ENCODE data around the gene EPN3.

The EPN3 gene

GRCh38 chr17:50535407-50535806 lies 2.9 kb downstream of the EPN3 start:
- no peak for DNase-seq

- DNase-seq, result no peak
Observed at GRCh38 chr17:50536683-50537646, 4.4 kb downstream of the EPN3 start.

- no peak for DNase-seq
Observed at GRCh38 chr17:50537721-50538548, 5.4 kb downstream of the EPN3 start.

GRCh38 chr17:50538549-50539410 lies 6.2 kb downstream of the EPN3 start:
- DNase-seq, result no peak

GRCh38 chr17:50539762-50540559 lies 7.4 kb downstream of the EPN3 start:
- DNase-seq, result no peak

GRCh38 chr17:50540560-50541401 lies 8.2 kb downstream of the EPN3 start:
- no peak for DNase-seq

GRCh38 chr17:50541402-50541715 lies 8.8 kb downstream of the EPN3 start:
- no peak for DNase-seq

- peak; percentile 47 to 71 for DNase-seq
Observed at GRCh38 chr17:50541716-50542688, 9.5 kb downstream of the EPN3 start.

GRCh38 chr17:50542795-50543774 lies 10.6 kb downstream of the EPN3 start:
- no peak for DNase-seq

GRCh38 chr17:50544516-50544915 lies 12.0 kb downstream of the EPN3 start:
- no peak for DNase-seq

- DNase-seq, result no peak
Observed at GRCh38 chr17:50545311-50545710, 12.8 kb downstream of the EPN3 start.

GRCh38 chr17:50546701-50547034 lies 14.1 kb downstream of the EPN3 start:
- no peak for DNase-seq

GRCh38 chr17:50547035-50547735 lies 14.7 kb downstream of the EPN3 start, which contains the start of gene SPATA20:
SPATA20 (plus strand) TSS chr17:50547174; CDS start chr17:50547209, 35 bp downstream.
- peak; percentile 72 to 76 for DNase-seq

- DNase-seq, result no peak
Observed at GRCh38 chr17:50547736-50548083, 15.2 kb downstream of the EPN3 start.

GRCh38 chr17:50548831-50549230 lies 16.3 kb downstream of the EPN3 start:
- no peak for DNase-seq

GRCh38 chr17:50549256-50549941 lies 16.9 kb downstream of the EPN3 start:
- no peak for DNase-seq

GRCh38 chr17:50549969-50550368 lies 17.4 kb downstream of the EPN3 start:
- DNase-seq, result no peak

Data from NCI-H187 (cell line).